Fibroblast of pulmonary artery (primary cell): ENCODE measurements around the gene PRSS16.

Source experiments
- DNase-seq: peaks from one replicate; pipeline ENCODE4 v3.0.0-alpha.2; 2010; ENCODE audit warnings: low read depth
- H3K4me3 ChIP-seq: replicated peaks from 2 replicates; pipeline ENCODE4 v1.5.1; 2011; ENCODE audit warnings: low read depth, mild to moderate bottlenecking, control low read depth, low read length, moderate library complexity
- CTCF ChIP-seq: IDR thresholded peaks from 2 replicates; pipeline ENCODE4 v1.5.1; 2011; ENCODE audit warnings: mild to moderate bottlenecking, control low read depth, low read length, inconsistent platforms; ENCODE audit errors: missing control alignments

Gene PRSS16

GRCh38 chr6:27283279-27283678, 35.8 kb downstream of the PRSS16 start:
- no peak for DNase-seq
- H3K4me3 ChIP-seq = no peak overlapping the region
- TF ChIP-seq CTCF = no peak

- no peak for TF ChIP-seq CTCF
- H3K4me3 ChIP-seq = no peak overlapping the region
- DNase-seq = no peak
Observed at GRCh38 chr6:27286141-27286540, 38.6 kb downstream of the PRSS16 start.

- TF ChIP-seq CTCF = no peak
- DNase-seq = no peak
- peak overlapping the region; percentile 6 for H3K4me3 ChIP-seq
Observed at GRCh38 chr6:27287751-27288135, 40.2 kb downstream of the PRSS16 start.

GRCh38 chr6:27288136-27289044, 40.9 kb downstream of the PRSS16 start:
- TF ChIP-seq CTCF = no peak
- peak overlapping the region; percentile 6 for H3K4me3 ChIP-seq
- no peak for DNase-seq

GRCh38 chr6:27290065-27290849, 42.8 kb downstream of the PRSS16 start:
- H3K4me3 ChIP-seq = peak overlapping the region; percentile 6
- peak; percentile 38 for DNase-seq
- TF ChIP-seq CTCF = no peak

- no peak for TF ChIP-seq CTCF
- peak overlapping the region; percentile 6 for H3K4me3 ChIP-seq
- no peak for DNase-seq
Observed at GRCh38 chr6:27290850-27291208, 43.3 kb downstream of the PRSS16 start.
